Neuronal stem cell (in vitro differentiated cells): Measurements from ENCODE around the gene ALKBH5.
A peak's percentile ranks its signal among the peaks of the same experiment; 100 is the strongest.

Source experiments
- DNase-seq: peaks from one replicate; pipeline ENCODE4 v3.0.0-alpha.2; 2013; ENCODE audit warnings: low spot score
- H2AFZ ChIP-seq: one replicate; pipeline ENCODE4 v1.6.1; 2013; ENCODE audit warnings: mild to moderate bottlenecking, low read length, inconsistent platforms
- H2AK5ac ChIP-seq: 2 replicates; pipeline ENCODE4 v1.6.1; 2013; ENCODE audit warnings: low read depth, mild to moderate bottlenecking, inconsistent platforms, low read length, moderate library complexity, mixed read lengths
- H2BK120ac ChIP-seq: 2 replicates; pipeline ENCODE4 v1.6.1; 2013; ENCODE audit warnings: low read depth, mild to moderate bottlenecking, inconsistent platforms, low read length, moderate library complexity, mixed read lengths
- H2BK12ac ChIP-seq: one replicate; pipeline ENCODE4 v1.6.1; 2013; ENCODE audit warnings: low read length, inconsistent platforms
- H2BK15ac ChIP-seq: 2 replicates; pipeline ENCODE4 v1.6.1; 2013; ENCODE audit warnings: mild to moderate bottlenecking, low read length, inconsistent platforms, mixed read lengths
- H2BK5ac ChIP-seq: one replicate; pipeline ENCODE4 v1.6.1; 2013; ENCODE audit warnings: inconsistent platforms, mild to moderate bottlenecking, low read length, moderate library complexity
- H3K14ac ChIP-seq: one replicate; pipeline ENCODE4 v1.6.1; 2013; ENCODE audit warnings: low read length, inconsistent platforms
- H3K18ac ChIP-seq: 2 replicates; pipeline ENCODE4 v1.6.1; 2013; ENCODE audit warnings: low read length, inconsistent platforms
- H3K23ac ChIP-seq: 2 replicates; pipeline ENCODE4 v1.6.1; 2013; ENCODE audit warnings: low read depth, mild to moderate bottlenecking, mixed read lengths, low read length, inconsistent platforms; ENCODE audit not compliant: poor library complexity
- H3K27ac ChIP-seq: replicated peaks from 3 replicates; pipeline ENCODE4 v1.5.1; 2013; ENCODE audit warnings: low read length, inconsistent platforms
- H3K27me3 ChIP-seq, 3 experiments: 2 replicates each; pipeline ENCODE4 v1.6.1; 2013; ENCODE audit warnings: low read length in 3 of 3, mild to moderate bottlenecking in 2 of 3, inconsistent platforms in 1 of 3, low read depth in 1 of 3, mixed read lengths in 1 of 3, moderate library complexity in 1 of 3; ENCODE audit not compliant: control insufficient read depth in 3 of 3, insufficient read depth in 3 of 3
- H3K36me3 ChIP-seq, 2 donors: replicated peaks in 1 of 2; 2 replicates each; pipeline ENCODE4 v1.6.1; 2013; ENCODE audit warnings: low read length in 2 of 2; ENCODE audit not compliant: control insufficient read depth in 2 of 2, insufficient read depth in 2 of 2
- H3K4ac ChIP-seq: 2 replicates; pipeline ENCODE4 v1.6.1; 2013; ENCODE audit warnings: inconsistent platforms, mild to moderate bottlenecking, low read length, moderate library complexity
- H3K4me1 ChIP-seq, 2 donors: 1 replicate in 1 of 2; 2 replicates in 1 of 2; pipeline ENCODE4 v1.6.1; 2013; ENCODE audit warnings: low read length in 2 of 2, low read depth in 1 of 2; ENCODE audit not compliant: control insufficient read depth in 2 of 2, insufficient read depth in 1 of 2
- H3K4me2 ChIP-seq: one replicate; pipeline ENCODE4 v1.6.1; 2013; ENCODE audit warnings: mild to moderate bottlenecking, low read length, inconsistent platforms; ENCODE audit not compliant: insufficient read depth, poor library complexity, severe bottlenecking
- H3K4me3 ChIP-seq, 2 donors: 2 replicates each; pipeline ENCODE4 v1.5.1; 2013; ENCODE audit warnings: low read length in 2 of 2, mild to moderate bottlenecking in 2 of 2, inconsistent platforms in 1 of 2, moderate library complexity in 1 of 2
- H3K79me1 ChIP-seq: one replicate; pipeline ENCODE4 v1.6.1; 2013; ENCODE audit warnings: low read depth, mild to moderate bottlenecking, inconsistent platforms, low read length, moderate library complexity
- H3K9ac ChIP-seq: one replicate; pipeline ENCODE4 v1.6.1; 2013; ENCODE audit warnings: mild to moderate bottlenecking, low read depth, low read length, inconsistent platforms; ENCODE audit not compliant: poor library complexity
- H3K9me3 ChIP-seq, 2 donors: replicated peaks in 1 of 2; 2 replicates each; pipeline versions ENCODE3 to v1.6.1; 2013; ENCODE audit warnings: low read length in 2 of 2, mild to moderate bottlenecking in 2 of 2, inconsistent platforms in 1 of 2, low read depth in 1 of 2, mixed read lengths in 1 of 2, moderate library complexity in 1 of 2; ENCODE audit not compliant: control insufficient read depth in 2 of 2, insufficient read depth in 1 of 2
- H4K8ac ChIP-seq: one replicate; pipeline ENCODE4 v1.6.1; 2013; ENCODE audit warnings: low read depth, mild to moderate bottlenecking, inconsistent platforms, low read length, moderate library complexity
- H4K91ac ChIP-seq: one replicate; pipeline ENCODE4 v1.6.1; 2013; ENCODE audit warnings: low read length, low read depth, mild to moderate bottlenecking, inconsistent platforms; ENCODE audit not compliant: poor library complexity
- WGBS, 2 donors: extraction: QIAGEN DNeasy Blood & Tissue Kit; methylation state at CpG; one replicate each; pipeline ENCODE4 v1.1.7; 2013; ENCODE audit warnings: missing lambda C conversion rate in 2 of 2, mixed read lengths in 1 of 2; ENCODE audit not compliant: insufficient read length in 2 of 2, insufficient replicate concordance in 1 of 2; ENCODE audit errors: extremely low coverage in 2 of 2; 5-methylcytosine and 5-hydroxymethylcytosine counted together

ALKBH5 gene

GRCh38 chr17:18187821-18188761 lies 4.5 kb downstream of the ALKBH5 start:
- no CpG with 5 or more reads among the region's 9 CpGs for WGBS, 2 donors
- Histone ChIP-seq H3K9me3 (peaks cover 0 to 2% of the 10 kb centered on the region in 2 donors), H3K27ac (no peak overlapping the region), H2AFZ (no peak overlapping the region), H2BK15ac (no peak overlapping the region), H3K36me3 (peaks cover 26 to 77% of the 10 kb centered on the region in 2 donors), H4K91ac (no peak overlapping the region), H2AK5ac (no peak overlapping the region), H3K79me1 (peaks cover 7% of the 10 kb centered on the region), H2BK5ac (no peak overlapping the region), H3K4ac (no peak overlapping the region), H2BK12ac (no peak overlapping the region), H3K14ac (no peak overlapping the region), H3K4me1 (peaks cover 24 to 26% of the 10 kb centered on the region in 2 donors), H3K9ac (no peak overlapping the region), H3K18ac (no peak overlapping the region), H3K27me3 (no peaks in the 10 kb centered on the region), H3K23ac (peak overlapping the region; percentile 56), H3K4me3 (no peak overlapping the region), H2BK120ac (no peak overlapping the region), H3K4me2 (no peak overlapping the region), H4K8ac (no peak overlapping the region)
- DNase-seq = no peak

- no peak for DNase-seq
- Histone ChIP-seq H4K8ac (no peak overlapping the region), H3K4me3 (no peak overlapping the region), H2AFZ (no peak overlapping the region), H3K4me2 (no peak overlapping the region), H2BK15ac (no peak overlapping the region), H3K14ac (no peak overlapping the region), H3K9ac (no peak overlapping the region), H3K23ac (no peak overlapping the region), H3K27ac (no peak overlapping the region), H3K4me1 (peaks cover 16 to 22% of the 10 kb centered on the region in 2 donors), H4K91ac (no peak overlapping the region), H3K18ac (no peak overlapping the region), H2BK120ac (no peak overlapping the region), H3K79me1 (peaks cover 10% of the 10 kb centered on the region), H3K27me3 (no peaks in the 10 kb centered on the region), H3K36me3 (peaks cover 34 to 89% of the 10 kb centered on the region in 2 donors), H2AK5ac (no peak overlapping the region), H3K4ac (no peak overlapping the region), H2BK12ac (no peak overlapping the region), H2BK5ac (no peak overlapping the region), H3K9me3 (peaks cover 0 to 2% of the 10 kb centered on the region in 2 donors)
- no CpG with 5 or more reads among the region's 3 CpGs for WGBS, 2 donors
Measured at GRCh38 chr17:18190628-18191235, 7.1 kb downstream of the ALKBH5 start.

GRCh38 chr17:18191236-18191667 lies 7.6 kb downstream of the ALKBH5 start:
- H3K14ac ChIP-seq = no peak overlapping the region
- no CpG with 5 or more reads among the region's 3 CpGs for WGBS, 2 donors
- peaks cover 10% of the 10 kb centered on the region for H3K79me1 ChIP-seq
- H2BK120ac ChIP-seq = no peak overlapping the region
- H2BK15ac ChIP-seq = no peak overlapping the region
- H3K9me3 ChIP-seq = peaks cover 0 to 2% of the 10 kb centered on the region in 2 donors
- H3K23ac ChIP-seq = no peak overlapping the region
- no peak overlapping the region for H2AK5ac ChIP-seq
- H4K8ac ChIP-seq = no peak overlapping the region
- H3K27me3 ChIP-seq = no peaks in the 10 kb centered on the region
- no peak overlapping the region for H3K18ac ChIP-seq
- H2AFZ ChIP-seq = no peak overlapping the region
- no peak overlapping the region for H3K4me2 ChIP-seq
- H4K91ac ChIP-seq = no peak overlapping the region
- H3K4ac ChIP-seq = no peak overlapping the region
- peaks cover 11 to 17% of the 10 kb centered on the region in 2 donors for H3K4me1 ChIP-seq
- DNase-seq = no peak
- no peak overlapping the region for H3K9ac ChIP-seq
- no peak overlapping the region for H3K4me3 ChIP-seq
- no peak overlapping the region for H2BK12ac ChIP-seq
- H3K36me3 ChIP-seq = peaks cover 31 to 89% of the 10 kb centered on the region in 2 donors
- H2BK5ac ChIP-seq = no peak overlapping the region
- no peak overlapping the region for H3K27ac ChIP-seq

- Histone ChIP-seq H2BK12ac (no peak overlapping the region), H3K36me3 (peaks cover 33 to 89% of the 10 kb centered on the region in 2 donors), H3K23ac (no peak overlapping the region), H3K27ac (no peak overlapping the region), H3K9ac (no peak overlapping the region), H3K14ac (no peak overlapping the region), H2BK15ac (no peak overlapping the region), H4K8ac (no peak overlapping the region), H3K27me3 (no peaks in the 10 kb centered on the region), H3K9me3 (peaks cover 0 to 2% of the 10 kb centered on the region in 2 donors), H2BK120ac (no peak overlapping the region), H3K79me1 (peaks cover 10% of the 10 kb centered on the region), H3K4me2 (no peak overlapping the region), H4K91ac (no peak overlapping the region), H3K18ac (no peak overlapping the region), H2AFZ (no peak overlapping the region), H2BK5ac (no peak overlapping the region), H3K4ac (no peak overlapping the region), H2AK5ac (no peak overlapping the region), H3K4me1 (peaks cover 6 to 11% of the 10 kb centered on the region in 2 donors), H3K4me3 (no peak overlapping the region)
- no CpG with 5 or more reads among the region's 2 CpGs for WGBS, 2 donors
- DNase-seq = no peak
Measured at GRCh38 chr17:18191967-18192366, 8.3 kb downstream of the ALKBH5 start.
